ENCODE results near the gene NUAK2. TPM values are rescaled to one million over a fixed set of nuclear protein-coding genes. Genes with fewer than 3 reads are reported as not detected.

The NUAK2 gene
- total RNA-seq, 1 donor from 2014 or later: 140 TPM

GRCh38 chr1:205339197-205339702 is 17.7 kb upstream of the NUAK2 start:
- TF ChIP-seq, protein P1, sequence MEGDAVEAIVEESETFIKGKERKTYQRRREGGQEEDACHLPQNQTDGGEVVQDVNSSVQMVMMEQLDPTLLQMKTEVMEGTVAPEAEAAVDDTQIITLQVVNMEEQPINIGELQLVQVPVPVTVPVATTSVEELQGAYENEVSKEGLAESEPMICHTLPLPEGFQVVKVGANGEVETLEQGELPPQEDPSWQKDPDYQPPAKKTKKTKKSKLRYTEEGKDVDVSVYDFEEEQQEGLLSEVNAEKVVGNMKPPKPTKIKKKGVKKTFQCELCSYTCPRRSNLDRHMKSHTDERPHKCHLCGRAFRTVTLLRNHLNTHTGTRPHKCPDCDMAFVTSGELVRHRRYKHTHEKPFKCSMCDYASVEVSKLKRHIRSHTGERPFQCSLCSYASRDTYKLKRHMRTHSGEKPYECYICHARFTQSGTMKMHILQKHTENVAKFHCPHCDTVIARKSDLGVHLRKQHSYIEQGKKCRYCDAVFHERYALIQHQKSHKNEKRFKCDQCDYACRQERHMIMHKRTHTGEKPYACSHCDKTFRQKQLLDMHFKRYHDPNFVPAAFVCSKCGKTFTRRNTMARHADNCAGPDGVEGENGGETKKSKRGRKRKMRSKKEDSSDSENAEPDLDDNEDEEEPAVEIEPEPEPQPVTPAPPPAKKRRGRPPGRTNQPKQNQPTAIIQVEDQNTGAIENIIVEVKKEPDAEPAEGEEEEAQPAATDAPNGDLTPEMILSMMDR (IDR thresholded peaks at IDR 0.05; ENCODE audit: insufficient read depth, low read length, poor library complexity, severe bottlenecking): no peak
- Histone ChIP-seq H3K4me3 (ENCODE audit: low read depth, low read length) (no peak overlapping the region), H3K27me3 (ENCODE audit: control insufficient read depth, insufficient read depth, low read length) (peaks cover 20% of the 10 kb centered on the region), H3K36me3 (ENCODE audit: control insufficient read depth, insufficient read depth, low read length) (no peaks in the 10 kb centered on the region)
- no peak for DNase-seq (ENCODE audit: low read depth)

GRCh38 chr1:205338011-205338410 is 16.5 kb upstream of the NUAK2 start:
- DNase-seq (ENCODE audit: low read depth): no peak
- Histone ChIP-seq H3K36me3 (ENCODE audit: control insufficient read depth, insufficient read depth, low read length) (no peaks in the 10 kb centered on the region), H3K4me3 (ENCODE audit: low read depth, low read length) (no peak overlapping the region), H3K27me3 (ENCODE audit: control insufficient read depth, insufficient read depth, low read length) (peaks cover 8% of the 10 kb centered on the region)
- TF ChIP-seq, protein P1 (IDR thresholded peaks at IDR 0.05; ENCODE audit: insufficient read depth, low read length, poor library complexity, severe bottlenecking): no peak

DNA sequence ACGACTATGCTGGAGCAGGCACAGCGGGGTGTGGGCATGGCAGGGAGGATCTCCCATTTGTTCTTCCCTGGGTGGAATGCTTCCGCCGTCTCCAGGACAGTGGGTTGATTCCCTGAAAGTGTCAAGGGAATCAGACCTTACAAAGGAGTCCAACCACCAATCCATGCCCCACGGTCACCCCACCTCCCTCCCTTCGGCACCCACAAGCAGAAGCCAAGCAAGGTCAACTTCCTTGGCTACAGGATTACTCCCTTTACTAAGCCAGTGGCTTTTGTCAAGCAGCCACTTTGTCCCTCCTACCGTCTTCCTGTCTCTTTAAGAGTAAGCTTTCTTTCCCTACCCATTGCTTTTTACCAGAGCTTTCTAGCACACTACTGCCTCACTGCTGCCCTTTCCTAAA is 15.9 kb upstream of the NUAK2 start:
- DNase-seq (ENCODE audit: low read depth): no peak
- TF ChIP-seq, protein P1 (IDR thresholded peaks at IDR 0.05; ENCODE audit: insufficient read depth, low read length, poor library complexity, severe bottlenecking): no peak
- Histone ChIP-seq H3K4me3 (ENCODE audit: low read depth, low read length) (no peak overlapping the region), H3K27me3 (ENCODE audit: control insufficient read depth, insufficient read depth, low read length) (peaks cover 3% of the 10 kb centered on the region), H3K36me3 (ENCODE audit: control insufficient read depth, insufficient read depth, low read length) (no peaks in the 10 kb centered on the region)

DNA sequence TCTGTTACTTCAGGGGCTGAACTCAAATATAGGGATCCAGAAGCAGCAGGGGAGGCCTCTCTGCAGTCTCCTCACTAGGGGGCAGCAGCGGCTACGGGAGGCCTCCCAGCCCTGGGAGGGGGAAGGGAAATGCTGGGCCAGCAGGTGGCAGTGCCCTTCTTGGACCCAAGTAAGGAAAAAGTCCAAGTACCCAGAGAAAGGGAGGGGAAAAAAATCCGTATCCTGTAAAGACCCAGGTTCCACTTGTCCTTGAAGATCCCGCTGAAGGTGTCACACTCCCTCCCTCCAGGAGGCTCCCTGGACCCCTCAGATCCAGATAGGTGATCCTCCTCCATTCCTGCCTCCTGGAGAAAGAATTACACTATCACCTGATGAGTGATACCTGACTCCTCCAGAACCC is 14.1 kb upstream of the NUAK2 start:
- H3K4me3 ChIP-seq (ENCODE audit: low read depth, low read length): no peak overlapping the region
- TF ChIP-seq, protein P1 (IDR thresholded peaks at IDR 0.05; ENCODE audit: insufficient read depth, low read length, poor library complexity, severe bottlenecking): peak; percentile 100
- H3K36me3 ChIP-seq (ENCODE audit: control insufficient read depth, insufficient read depth, low read length): no peaks in the 10 kb centered on the region
- peaks cover 3% of the 10 kb centered on the region for H3K27me3 ChIP-seq (ENCODE audit: control insufficient read depth, insufficient read depth, low read length)
- peak; percentile 50 for DNase-seq (ENCODE audit: low read depth)

DNA sequence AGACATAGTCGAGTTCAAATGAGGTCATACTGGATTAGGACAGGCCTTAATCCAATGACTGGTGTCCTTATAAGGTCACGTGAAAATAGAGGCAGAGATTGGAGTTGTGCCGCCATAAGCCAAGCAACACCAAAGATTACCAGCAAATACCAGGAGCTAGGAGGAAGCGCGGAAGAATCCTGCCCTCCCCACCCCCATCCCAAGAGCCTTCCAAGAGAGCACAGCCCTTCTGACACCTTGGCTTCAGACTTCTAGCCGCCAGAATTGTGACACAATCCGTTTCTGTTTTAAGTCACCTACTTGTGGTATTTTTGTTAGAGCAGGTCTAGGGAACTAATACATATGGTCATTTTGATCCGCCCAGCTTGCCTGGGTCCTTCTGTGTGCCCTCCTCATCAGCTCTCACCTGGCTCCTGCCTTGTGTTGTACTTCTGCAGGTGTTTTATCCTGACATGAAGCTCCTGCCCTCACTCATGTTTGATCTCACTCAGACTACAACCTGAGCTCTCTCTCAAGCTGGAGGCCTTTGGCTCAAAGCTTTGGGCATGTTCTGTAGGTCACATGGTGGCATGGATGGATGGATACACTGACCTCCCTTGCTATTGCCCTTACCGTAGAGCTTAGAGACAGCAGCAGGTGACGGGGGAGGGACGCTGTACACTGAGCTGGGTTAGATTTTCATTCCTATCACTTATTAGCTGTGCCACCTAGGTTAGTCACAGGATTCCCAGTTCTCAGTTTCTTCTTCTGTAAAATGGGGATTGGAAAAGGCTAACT is 10.7 kb upstream of the NUAK2 start:
- Histone ChIP-seq H3K36me3 (ENCODE audit: control insufficient read depth, insufficient read depth, low read length) (no peaks in the 10 kb centered on the region), H3K4me3 (ENCODE audit: low read depth, low read length) (no peak overlapping the region), H3K27me3 (ENCODE audit: control insufficient read depth, insufficient read depth, low read length) (peaks cover 1% of the 10 kb centered on the region)
- DNase-seq (ENCODE audit: low read depth): no peak
- TF ChIP-seq, protein P1 (IDR thresholded peaks at IDR 0.05; ENCODE audit: insufficient read depth, low read length, poor library complexity, severe bottlenecking): no peak

All from kidney epithelial cell (primary cell).